Transverse colon (tissue), 4 donors: ENCODE data around the gene SRSF3. TPM values are rescaled to one million over a fixed set of nuclear protein-coding genes. Genes with fewer than 3 reads are reported as not detected.

Experiments
- DNase-seq: peaks from one replicate; pipeline ENCODE4 v3.0.0-alpha.2; 2019
- H3K27ac ChIP-seq, 4 donors: fragments of 200-600 bp; sonication (generic); 2 replicates each; pipeline ENCODE4 v1.5.1; 2016 to 2018; ENCODE audit warnings: inconsistent platforms in 4 of 4
- H3K27me3 ChIP-seq: fragments of 200-600 bp; sonication (generic); 2 replicates; pipeline ENCODE4 v1.5.1; 2017; ENCODE audit warnings: inconsistent platforms
- H3K36me3 ChIP-seq, 4 donors: fragments of 200-600 bp; sonication (generic); 2 replicates each; pipeline ENCODE4 v1.5.1; 2017 to 2019; ENCODE audit warnings: inconsistent platforms in 4 of 4
- H3K4me1 ChIP-seq, 4 donors: fragments of 200-600 bp; sonication (generic); 2 replicates each; pipeline ENCODE4 v1.5.1; 2017 to 2020; ENCODE audit warnings: inconsistent platforms in 4 of 4
- H3K4me3 ChIP-seq, 4 donors: fragments of 200-600 bp; sonication (generic); 1 replicate in 1 of 4; 2 replicates in 3 of 4; pipeline versions ENCODE4 v1.5.1 to v1.6.1; 2017 to 2019; ENCODE audit warnings: inconsistent platforms in 4 of 4
- H3K9me3 ChIP-seq, 2 donors: fragments of 200-600 bp; sonication (generic); 2 replicates each; pipeline ENCODE4 v1.5.1; 2017 to 2019; ENCODE audit warnings: inconsistent platforms in 2 of 2
- EP300 ChIP-seq: sonication (generic); formaldehyde crosslinking; IDR thresholded peaks from one replicate; pipeline ENCODE4 v1.6.1; 2017; ENCODE audit warnings: antibody characterized with exemption, low read depth
- POLR2A ChIP-seq: fragments of 450-650 bp; IDR thresholded peaks from one replicate; pipeline ENCODE4 v1.6.1; 2016; ENCODE audit warnings: antibody characterized with exemption, mild to moderate bottlenecking, moderate library complexity
- POLR2AphosphoS5 ChIP-seq, 3 donors: sonication (generic); formaldehyde crosslinking; IDR thresholded peaks; one replicate each; pipeline ENCODE4 v1.6.1; 2016; ENCODE audit warnings: antibody characterized with exemption in 3 of 3
- WGBS, 2 donors: methylation state at CpG; one replicate each; pipeline ENCODE4 v1.1.5; 2018; ENCODE audit warnings: low coverage in 1 of 2; 5-methylcytosine and 5-hydroxymethylcytosine counted together
- in situ Hi-C, 4 donors: fragments of 200-750 bp; cut with MboI; loops; one replicate each; pipeline versions ENCODE4 v1.15.0 to v1.15.1; 2017; ENCODE audit warnings: low sequenced_read_pairs in 3 of 4, low pct_ligation_motif_present in 1 of 4, low pct_unique_long_range_greater_than_20kb in 1 of 4
- intact Hi-C: fragments of 100-400 bp; cut with DNase I; formaldehyde crosslinking; loops from one replicate; pipeline ENCODE4 v1.15.1; 2023; ENCODE audit warnings: low total_unique reads
- total RNA-seq, 4 donors: library from RNA; depleted of rRNA; stranded (reverse); fragments of >200 nt; gene quantifications; one replicate each; pipeline ENCODE4 v1.1.0, GENCODE V29; 2016
- TF ChIP-seq, protein P1 (sequence below), 5 experiments: fragments of 200-600 bp in 3 of 5; fragments of 450-650 bp in 2 of 5; sonication (generic) in 3 of 5; IDR thresholded peaks; 1 replicate in 2 of 5; 2 replicates in 3 of 5; pipeline ENCODE4 v1.5.1; 2016 to 2017; ENCODE audit warnings: antibody characterized with exemption in 5 of 5, inconsistent platforms in 3 of 5, mild to moderate bottlenecking in 2 of 5, moderate library complexity in 1 of 5

The SRSF3 gene
- total RNA-seq, 4 donors from 2014 or later: 110 to 177 (median 144) TPM

DNA sequence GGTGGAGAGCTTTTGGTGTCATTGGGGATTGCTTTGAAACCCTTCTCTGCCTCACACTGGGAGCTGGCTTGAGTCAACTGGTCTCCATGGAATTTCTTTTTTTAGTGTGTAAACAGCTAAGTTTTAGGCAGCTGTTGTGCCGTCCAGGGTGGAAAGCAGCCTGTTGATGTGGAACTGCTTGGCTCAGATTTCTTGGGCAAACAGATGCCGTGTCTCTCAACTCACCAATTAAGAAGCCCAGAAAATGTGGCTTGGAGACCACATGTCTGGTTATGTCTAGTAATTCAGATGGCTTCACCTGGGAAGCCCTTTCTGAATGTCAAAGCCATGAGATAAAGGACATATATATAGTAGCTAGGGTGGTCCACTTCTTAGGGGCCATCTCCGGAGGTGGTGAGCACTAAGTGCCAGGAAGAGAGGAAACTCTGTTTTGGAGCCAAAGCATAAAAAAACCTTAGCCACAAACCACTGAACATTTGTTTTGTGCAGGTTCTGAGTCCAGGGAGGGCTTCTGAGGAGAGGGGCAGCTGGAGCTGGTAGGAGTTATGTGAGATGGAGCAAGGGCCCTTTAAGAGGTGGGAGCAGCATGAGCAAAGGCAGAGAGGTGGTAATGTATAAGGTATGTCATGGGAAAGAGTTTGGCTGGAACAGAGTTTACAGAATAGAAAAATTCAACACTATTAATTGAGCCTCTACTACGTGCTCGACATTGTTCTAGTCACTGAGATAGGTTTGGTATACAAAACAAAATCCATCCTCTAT, 31.2 kb downstream of the SRSF3 start:
- no peak for TF ChIP-seq POLR2AphosphoS5 (IDR thresholded peaks at IDR 0.05)
- TF ChIP-seq POLR2A: no peak
- TF ChIP-seq, protein P1, sequence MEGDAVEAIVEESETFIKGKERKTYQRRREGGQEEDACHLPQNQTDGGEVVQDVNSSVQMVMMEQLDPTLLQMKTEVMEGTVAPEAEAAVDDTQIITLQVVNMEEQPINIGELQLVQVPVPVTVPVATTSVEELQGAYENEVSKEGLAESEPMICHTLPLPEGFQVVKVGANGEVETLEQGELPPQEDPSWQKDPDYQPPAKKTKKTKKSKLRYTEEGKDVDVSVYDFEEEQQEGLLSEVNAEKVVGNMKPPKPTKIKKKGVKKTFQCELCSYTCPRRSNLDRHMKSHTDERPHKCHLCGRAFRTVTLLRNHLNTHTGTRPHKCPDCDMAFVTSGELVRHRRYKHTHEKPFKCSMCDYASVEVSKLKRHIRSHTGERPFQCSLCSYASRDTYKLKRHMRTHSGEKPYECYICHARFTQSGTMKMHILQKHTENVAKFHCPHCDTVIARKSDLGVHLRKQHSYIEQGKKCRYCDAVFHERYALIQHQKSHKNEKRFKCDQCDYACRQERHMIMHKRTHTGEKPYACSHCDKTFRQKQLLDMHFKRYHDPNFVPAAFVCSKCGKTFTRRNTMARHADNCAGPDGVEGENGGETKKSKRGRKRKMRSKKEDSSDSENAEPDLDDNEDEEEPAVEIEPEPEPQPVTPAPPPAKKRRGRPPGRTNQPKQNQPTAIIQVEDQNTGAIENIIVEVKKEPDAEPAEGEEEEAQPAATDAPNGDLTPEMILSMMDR (IDR thresholded peaks at IDR 0.05): no peak
- TF ChIP-seq EP300: no peak
- peak; percentile 8 for DNase-seq
- in situ Hi-C loops: loop anchor here in 1 of 4 donors (10.0 kb wide), 1 partner anchor 129 kb away; no protein-coding TSS in a partner anchor
- no peak overlapping the region for H3K4me3 ChIP-seq
- no peaks in the 10 kb centered on the region for H3K27me3 ChIP-seq
- intact Hi-C loops: no loop called here
- H3K27ac ChIP-seq: peak overlapping the region; percentile 69 to 72 (median 70)
- 47 to 73% methylated on average over 5 of the region's 5 CpGs for WGBS, 2 donors
- H3K4me1 ChIP-seq: peaks cover 12 to 64% (median 39%) of the 10 kb centered on the region in 4 donors
- H3K9me3 ChIP-seq: no peaks in the 10 kb centered on the region
- H3K36me3 ChIP-seq: no peaks in the 10 kb centered on the region

DNA sequence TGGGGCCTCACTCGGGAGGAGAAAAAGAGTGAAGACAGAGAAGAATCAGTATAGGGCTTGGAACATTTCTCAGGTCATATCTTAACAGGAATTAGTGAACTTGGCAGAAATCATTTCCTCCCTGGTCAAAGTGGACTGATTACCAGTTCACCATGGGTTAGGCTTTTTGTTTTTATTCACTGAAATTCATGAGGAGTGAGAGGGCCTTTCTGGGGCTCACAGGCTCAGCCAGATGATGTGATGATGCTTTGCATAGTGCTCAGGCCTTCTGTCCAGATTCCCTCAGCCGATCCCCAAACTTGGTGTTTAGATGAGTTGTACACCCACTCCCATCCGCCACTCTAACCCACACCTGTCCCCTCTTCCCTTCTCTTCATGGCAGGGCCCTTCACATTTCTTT, 32.5 kb downstream of the SRSF3 start:
- Histone ChIP-seq H3K36me3 (no peaks in the 10 kb centered on the region), H3K4me1 (peaks cover 12 to 60% (median 39%) of the 10 kb centered on the region in 4 donors), H3K27ac (no peak overlapping the region), H3K27me3 (no peaks in the 10 kb centered on the region), H3K4me3 (no peak overlapping the region), H3K9me3 (no peaks in the 10 kb centered on the region)
- 92 to 100% methylated on average over 2 to 3 of the region's 3 CpGs for WGBS, 2 donors
- intact Hi-C loops (no loop called here), in situ Hi-C loops (loop anchor here in 1 of 4 donors (10.0 kb wide), 1 partner anchor 128 kb away; no protein-coding TSS in a partner anchor)
- peak; percentile 6 for DNase-seq
- no peak for TF ChIP-seq POLR2AphosphoS5 (IDR thresholded peaks at IDR 0.05)
- TF ChIP-seq, protein P1 (IDR thresholded peaks at IDR 0.05): no peak
- TF ChIP-seq POLR2A: no peak
- TF ChIP-seq EP300: no peak

DNA sequence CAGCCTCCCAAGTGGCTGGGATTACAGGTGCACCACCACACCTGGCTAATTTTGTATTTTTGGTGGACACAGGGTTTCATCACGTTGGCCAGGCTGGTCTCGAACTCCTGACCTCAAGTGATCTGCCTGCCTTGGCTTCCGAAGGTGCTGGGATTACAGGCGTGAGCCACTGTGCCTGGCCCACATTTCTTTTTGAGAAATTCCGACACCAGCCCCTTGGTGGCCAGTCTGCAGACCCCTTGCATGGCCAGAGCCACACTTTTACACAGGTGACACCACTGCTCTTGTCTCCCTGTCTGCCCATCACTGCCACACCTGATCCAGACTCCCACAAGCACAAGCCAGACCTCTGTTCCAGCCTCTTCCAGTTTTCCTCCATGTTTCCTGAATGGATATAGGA, 33.0 kb downstream of the SRSF3 start:
- Histone ChIP-seq H3K27ac (peak overlapping the region; percentile 74 to 83 (median 79)), H3K27me3 (no peaks in the 10 kb centered on the region), H3K9me3 (no peaks in the 10 kb centered on the region), H3K36me3 (no peaks in the 10 kb centered on the region), H3K4me3 (no peak overlapping the region), H3K4me1 (peaks cover 12 to 56% (median 39%) of the 10 kb centered on the region in 4 donors)
- DNase-seq: peak; percentile 6
- in situ Hi-C loops (loop anchor here in 1 of 4 donors (10.0 kb wide), 1 partner anchor 128 kb away; no protein-coding TSS in a partner anchor), intact Hi-C loops (no loop called here)
- 91% methylated on average over 5 of the region's 5 CpGs; no CpG with 5 or more reads in 1 of the 2 donors for WGBS, 2 donors
- TF ChIP-seq EP300 (no peak), POLR2A (no peak), POLR2AphosphoS5 (IDR thresholded peaks at IDR 0.05) (no peak)
- TF ChIP-seq, protein P1 (IDR thresholded peaks at IDR 0.05): no peak

DNA sequence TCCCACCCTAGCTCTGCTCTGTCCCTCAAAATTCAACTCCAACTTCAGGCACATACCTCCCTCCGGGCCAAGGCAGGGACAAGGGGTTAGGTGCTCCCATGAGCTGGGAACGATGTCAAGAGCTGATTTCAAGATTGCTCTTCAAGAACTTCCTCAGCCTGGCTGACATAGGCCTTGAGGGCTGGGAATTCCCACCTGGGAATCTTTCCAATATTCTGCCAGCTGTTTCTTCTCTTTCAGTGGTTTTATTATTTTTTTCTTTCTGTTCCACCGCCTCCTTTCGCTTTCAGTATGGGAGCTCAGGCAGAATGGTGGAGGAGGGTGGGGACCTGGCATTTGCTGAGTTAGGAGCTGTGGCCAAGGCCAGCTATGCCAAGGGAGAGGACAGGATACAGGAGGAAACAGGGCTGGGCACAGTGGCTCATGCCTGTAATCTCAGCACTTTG, 33.7 kb downstream of the SRSF3 start:
- Histone ChIP-seq H3K27me3 (no peaks in the 10 kb centered on the region), H3K36me3 (no peaks in the 10 kb centered on the region), H3K9me3 (no peaks in the 10 kb centered on the region), H3K4me1 (peaks cover 12 to 51% (median 38%) of the 10 kb centered on the region in 4 donors), H3K4me3 (peak overlapping the region in 1 of 4 donors; percentile 14), H3K27ac (peak overlapping the region; percentile 74 to 83 (median 79))
- TF ChIP-seq, protein P1 (IDR thresholded peaks at IDR 0.05): no peak
- peak; percentile 41 to 79 (median 71) for TF ChIP-seq POLR2AphosphoS5 (IDR thresholded peaks at IDR 0.05)
- WGBS, 2 donors: 11% methylated on average over 4 of the region's 4 CpGs; no CpG with 5 or more reads in 1 of the 2 donors
- peak; percentile 79 for DNase-seq
- in situ Hi-C loops (loop anchor here in 1 of 4 donors (10.0 kb wide), 1 partner anchor 127 kb away; no protein-coding TSS in a partner anchor), intact Hi-C loops (no loop called here)
